PC-3 (cell line): ENCODE measurements around the gene ZHX3.

ENCODE experiments used
- CTCF ChIP-seq: fragments of 300-600 bp; sonication (generic); conservative IDR thresholded peaks from 2 replicates; pipeline ENCODE4 v1.5.1; 2017; ENCODE audit warnings: antibody characterized with exemption, low read depth, mild to moderate bottlenecking, low read length
- EZH2 ChIP-seq: fragments of 300-600 bp; sonication (generic); IDR thresholded peaks from one replicate; pipeline ENCODE4 v1.6.1; 2017; ENCODE audit warnings: antibody characterized with exemption, mild to moderate bottlenecking, low read length; ENCODE audit not compliant: unreplicated experiment

GRCh38 chr20:41356951-41357350, 39.4 kb upstream of the ZHX3 start:
- no peak for TF ChIP-seq CTCF
- TF ChIP-seq EZH2: no peak
